WERI-Rb-1 (cell line): Measurements from ENCODE around the gene MAD1L1.

Experiments used
- DNase-seq: peaks from one replicate; pipeline ENCODE4 v3.0.0-alpha.2; 2020
- H3K27ac ChIP-seq: fragments of 250-450 bp; sonication (Bioruptor Pico); 2 replicates; pipeline ENCODE4 v1.5.1; 2020; ENCODE audit warnings: mild to moderate bottlenecking, moderate library complexity
- H3K27me3 ChIP-seq: fragments of 250-450 bp; sonication (Bioruptor Pico); 2 replicates; pipeline ENCODE4 v1.5.1; 2021; ENCODE audit warnings: mild to moderate bottlenecking, low read depth, moderate library complexity; ENCODE audit not compliant: insufficient read depth, severe bottlenecking
- H3K36me3 ChIP-seq: fragments of 250-450 bp; sonication (Bioruptor Pico); 2 replicates; pipeline ENCODE4 v1.5.1; 2020; ENCODE audit warnings: mild to moderate bottlenecking, moderate library complexity
- H3K4me3 ChIP-seq: 2 replicates; pipeline ENCODE4 v1.5.1; 2011; ENCODE audit warnings: low read depth, mild to moderate bottlenecking, control low read depth, low read length
- H3K9me3 ChIP-seq: fragments of 250-450 bp; sonication (Bioruptor Pico); 2 replicates; pipeline ENCODE4 v1.5.1; 2021; ENCODE audit warnings: mild to moderate bottlenecking, moderate library complexity; ENCODE audit not compliant: severe bottlenecking
- TF ChIP-seq, protein P1 (sequence below): IDR thresholded peaks from 2 replicates; pipeline ENCODE4 v1.5.1; 2011; ENCODE audit warnings: low read depth, mild to moderate bottlenecking, control low read depth, inconsistent platforms, low read length

The MAD1L1 gene

DNA sequence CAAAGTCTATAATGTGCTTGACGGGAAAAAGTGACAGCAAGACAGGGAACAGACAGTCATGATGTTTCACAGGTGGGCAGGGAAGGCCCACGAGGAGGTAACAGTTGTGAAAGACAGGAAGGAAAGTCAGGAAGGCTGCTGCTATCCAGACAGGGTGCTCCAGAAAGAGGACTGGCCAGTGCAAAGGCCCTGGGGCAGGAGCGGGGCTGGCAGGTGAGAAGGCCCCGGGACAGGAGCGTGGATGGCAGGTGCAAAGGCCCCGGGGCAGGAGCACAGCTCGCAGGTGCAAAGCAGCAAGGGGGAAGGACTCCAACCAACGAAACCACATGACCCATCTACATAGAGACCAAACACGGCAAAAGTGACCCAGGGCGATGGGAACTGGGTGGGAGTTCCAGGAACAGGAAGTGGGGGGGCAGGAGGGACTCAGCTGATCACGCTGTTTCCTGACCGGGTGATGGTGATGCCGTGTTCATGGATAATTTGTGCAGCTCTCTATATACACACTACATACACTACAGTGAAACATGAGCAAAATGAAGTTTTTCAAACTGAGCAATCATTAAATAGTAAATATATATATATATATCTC, 138.2 kb downstream of the MAD1L1 start:
- H3K36me3 ChIP-seq: no peaks in the 10 kb centered on the region; the same call in 1 of the 2 replicates
- TF ChIP-seq, protein P1, sequence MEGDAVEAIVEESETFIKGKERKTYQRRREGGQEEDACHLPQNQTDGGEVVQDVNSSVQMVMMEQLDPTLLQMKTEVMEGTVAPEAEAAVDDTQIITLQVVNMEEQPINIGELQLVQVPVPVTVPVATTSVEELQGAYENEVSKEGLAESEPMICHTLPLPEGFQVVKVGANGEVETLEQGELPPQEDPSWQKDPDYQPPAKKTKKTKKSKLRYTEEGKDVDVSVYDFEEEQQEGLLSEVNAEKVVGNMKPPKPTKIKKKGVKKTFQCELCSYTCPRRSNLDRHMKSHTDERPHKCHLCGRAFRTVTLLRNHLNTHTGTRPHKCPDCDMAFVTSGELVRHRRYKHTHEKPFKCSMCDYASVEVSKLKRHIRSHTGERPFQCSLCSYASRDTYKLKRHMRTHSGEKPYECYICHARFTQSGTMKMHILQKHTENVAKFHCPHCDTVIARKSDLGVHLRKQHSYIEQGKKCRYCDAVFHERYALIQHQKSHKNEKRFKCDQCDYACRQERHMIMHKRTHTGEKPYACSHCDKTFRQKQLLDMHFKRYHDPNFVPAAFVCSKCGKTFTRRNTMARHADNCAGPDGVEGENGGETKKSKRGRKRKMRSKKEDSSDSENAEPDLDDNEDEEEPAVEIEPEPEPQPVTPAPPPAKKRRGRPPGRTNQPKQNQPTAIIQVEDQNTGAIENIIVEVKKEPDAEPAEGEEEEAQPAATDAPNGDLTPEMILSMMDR: no peak
- no peaks in the 10 kb centered on the region for H3K9me3 ChIP-seq
- no peak for DNase-seq
- no peak overlapping the region for H3K4me3 ChIP-seq
- no peaks in the 10 kb centered on the region for H3K27me3 ChIP-seq
- H3K27ac ChIP-seq: no peak overlapping the region

DNA sequence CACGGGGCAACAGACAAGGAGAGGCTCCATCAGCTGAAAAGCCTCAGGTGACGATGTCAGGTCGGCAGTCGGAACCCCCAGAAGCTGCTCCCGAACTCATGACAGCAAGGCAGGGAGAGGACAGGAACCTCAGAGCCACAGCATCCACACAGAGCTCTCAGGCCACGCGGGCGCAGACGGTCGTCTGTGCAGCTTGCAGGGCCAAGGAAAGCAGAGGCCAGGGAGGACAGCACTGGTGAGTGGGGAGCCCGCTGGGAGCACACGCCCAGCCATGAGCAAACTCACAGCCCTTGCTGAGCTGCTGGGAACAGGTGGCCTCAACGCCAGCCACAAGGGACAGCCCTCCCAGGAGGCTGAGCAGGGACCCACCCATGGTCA, 138.9 kb downstream of the MAD1L1 start:
- Histone ChIP-seq H3K9me3 (no peaks in the 10 kb centered on the region), H3K27ac (no peak overlapping the region), H3K4me3 (no peak overlapping the region), H3K27me3 (no peaks in the 10 kb centered on the region), H3K36me3 (no peaks in the 10 kb centered on the region)
- TF ChIP-seq, protein P1: no peak
- DNase-seq: no peak

DNA sequence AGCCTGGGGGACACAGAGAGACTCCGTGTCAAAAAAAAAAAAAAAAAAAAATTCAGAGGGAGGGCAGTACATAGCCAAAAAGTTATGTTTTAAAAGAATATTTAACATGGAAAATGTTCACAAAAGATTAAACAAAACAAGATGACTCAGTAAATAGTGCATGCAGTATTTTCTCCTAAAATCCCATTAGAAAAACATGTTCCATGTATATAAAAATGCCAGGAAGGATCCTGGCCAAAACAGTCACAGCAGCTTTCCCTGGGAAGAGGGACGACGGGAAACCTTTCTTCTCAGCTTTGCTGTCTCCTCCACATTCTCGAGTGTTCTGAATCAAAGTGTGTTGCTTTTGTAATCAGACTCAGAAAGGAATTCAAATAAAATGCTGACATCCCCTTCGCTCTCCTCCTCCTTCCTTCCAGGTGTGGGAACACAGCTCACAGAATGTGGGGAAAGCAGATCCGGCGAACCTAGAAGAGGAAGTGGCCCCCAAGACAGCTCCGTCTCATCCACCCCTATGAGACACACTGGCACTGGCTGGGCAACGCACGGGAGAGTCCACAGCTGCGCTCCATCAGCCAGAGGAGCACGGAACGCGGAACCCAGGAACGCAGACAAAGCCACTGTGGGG, 139.4 kb downstream of the MAD1L1 start:
- TF ChIP-seq, protein P1: no peak
- Histone ChIP-seq H3K27me3 (no peaks in the 10 kb centered on the region), H3K4me3 (no peak overlapping the region), H3K36me3 (no peaks in the 10 kb centered on the region), H3K27ac (no peak overlapping the region), H3K9me3 (no peaks in the 10 kb centered on the region)
- no peak for DNase-seq

DNA sequence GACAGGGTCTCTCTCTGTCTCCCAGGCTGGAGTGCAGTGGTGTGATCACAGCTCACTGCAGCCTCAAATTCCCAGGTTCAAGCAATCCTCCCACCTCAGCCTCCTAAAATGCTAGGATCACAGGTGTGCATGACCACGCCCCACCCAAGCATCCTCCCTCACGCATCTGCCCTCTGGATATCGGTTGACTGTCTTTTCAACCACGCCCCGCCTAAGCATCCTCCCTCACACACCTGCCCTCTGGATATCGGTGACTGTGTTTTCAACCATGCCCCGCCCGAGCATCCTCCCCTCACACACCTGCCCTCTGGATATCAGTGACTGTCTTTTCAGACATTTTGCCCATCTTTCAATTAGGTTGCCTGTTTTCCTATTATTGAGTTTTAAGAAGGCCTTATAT, 140.5 kb downstream of the MAD1L1 start:
- Histone ChIP-seq H3K36me3 (no peaks in the 10 kb centered on the region), H3K4me3 (no peak overlapping the region), H3K27me3 (no peaks in the 10 kb centered on the region), H3K27ac (no peak overlapping the region), H3K9me3 (no peaks in the 10 kb centered on the region)
- DNase-seq: no peak
- TF ChIP-seq, protein P1: no peak

DNA sequence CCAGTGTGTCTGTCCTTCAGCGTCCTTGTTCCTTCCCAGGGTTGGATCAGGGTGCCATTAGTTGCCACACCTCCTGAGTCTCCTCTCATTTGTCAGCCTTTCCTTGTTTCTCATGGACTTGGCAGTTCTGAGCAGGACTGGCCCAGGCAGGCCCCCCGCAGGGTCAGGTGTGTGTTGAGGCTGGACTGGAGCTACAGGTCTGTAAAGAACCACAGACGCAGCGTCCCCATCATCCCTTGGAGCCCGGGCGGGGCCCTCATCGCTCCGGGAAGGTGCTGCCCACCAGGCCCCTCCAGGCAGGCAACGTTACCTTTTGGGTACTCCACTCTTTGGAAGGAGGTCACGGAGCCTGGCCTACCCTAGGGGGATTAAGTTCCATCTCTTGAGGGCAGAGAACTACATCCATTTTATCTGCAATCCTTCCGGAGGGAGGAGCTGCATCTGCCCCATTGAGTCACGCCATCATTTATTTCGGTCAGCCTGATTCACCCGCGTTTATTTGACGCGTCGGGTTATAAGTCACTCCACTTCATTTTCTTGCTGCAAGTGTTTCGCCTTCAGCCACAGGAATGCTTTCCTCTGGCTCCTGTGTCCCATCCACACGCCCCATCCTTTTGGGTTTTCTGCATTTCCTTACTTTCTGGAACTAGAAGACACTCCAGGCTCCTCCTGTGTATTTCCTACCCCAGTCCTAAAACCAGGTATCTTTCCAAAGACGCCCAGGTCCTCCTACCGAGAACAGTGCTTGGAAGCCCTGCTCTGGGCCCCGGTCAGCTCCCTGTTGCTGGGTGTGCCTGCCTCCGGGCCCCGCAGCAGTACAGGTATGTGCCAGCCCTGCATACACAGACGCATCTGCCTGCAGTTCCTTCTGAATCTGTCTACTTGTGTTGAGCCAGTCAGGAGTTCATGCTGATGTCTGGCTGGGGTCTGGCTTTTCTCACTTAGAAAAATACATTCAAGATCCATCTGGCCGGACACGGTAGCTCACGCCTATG, 141.9 kb downstream of the MAD1L1 start:
- H3K27ac ChIP-seq: no peak overlapping the region
- no peaks in the 10 kb centered on the region; the same call in 1 of the 2 replicates for H3K36me3 ChIP-seq
- no peak overlapping the region for H3K4me3 ChIP-seq
- DNase-seq: no peak
- TF ChIP-seq, protein P1: no peak
- no peaks in the 10 kb centered on the region for H3K27me3 ChIP-seq
- H3K9me3 ChIP-seq: no peaks in the 10 kb centered on the region
